Colonic mucosa (tissue), 4 donors: ENCODE measurements around the gene DNAH2. TPM values are rescaled to one million over a fixed set of nuclear protein-coding genes. Genes with fewer than 3 reads are reported as not detected.

Experiments used
- DNase-seq: peaks from one replicate; pipeline ENCODE4 v3.0.0-alpha.2; 2020
- H3K27ac ChIP-seq: fragments of 200-600 bp; one replicate; pipeline ENCODE4 v1.8.0; 2021
- H3K27me3 ChIP-seq: fragments of 200-600 bp; one replicate; pipeline ENCODE4 v1.8.0; 2021
- H3K36me3 ChIP-seq: fragments of 200-600 bp; one replicate; pipeline ENCODE4 v1.8.0; 2021
- H3K4me1 ChIP-seq: fragments of 200-600 bp; one replicate; pipeline ENCODE4 v1.8.0; 2021; ENCODE audit warnings: mild to moderate bottlenecking
- H3K4me3 ChIP-seq: fragments of 200-600 bp; one replicate; pipeline ENCODE4 v1.8.0; 2021
- H3K9ac ChIP-seq, 2 donors: one replicate each; pipeline ENCODE4 v1.7.0; 2013; ENCODE audit warnings: control low read depth in 2 of 2, low read depth in 2 of 2, low read length in 2 of 2
- H3K9me3 ChIP-seq: fragments of 200-600 bp; one replicate; pipeline ENCODE4 v1.8.0; 2021
- intact Hi-C: fragments of 100-400 bp; cut with DNase I; formaldehyde crosslinking; loops from one replicate; pipeline ENCODE4 v1.14.1; 2022
- total RNA-seq, 2 donors: library from RNA; stranded (reverse); fragmentation: NEBNext Ultra II Directional in 1 of 2; extraction: Animal tissue kit (Norgen Biotek cat#: 25700) in 1 of 2; gene quantifications; one replicate each; pipeline ENCODE4 v1.2.1, GENCODE V29; 2021
- TF ChIP-seq, protein P1 (sequence below): fragments of 200-600 bp; IDR thresholded peaks from one replicate; pipeline ENCODE4 v1.8.0; 2022; ENCODE audit warnings: antibody characterized with exemption, mild to moderate bottlenecking
- donor health status: healthy.
- donor health status: DM: no; HTN: no; CAD: no.
- donor health status: DM: no; HTN: no; CAD: no.

Gene DNAH2
- total RNA-seq, 2 donors from 2014 or later = 0.32 to 0.62 TPM

- Histone ChIP-seq H3K4me1 (peaks cover 28% of the 10 kb centered on the region), H3K4me3 (peak overlapping the region; percentile 77), H3K27me3 (no peaks in the 10 kb centered on the region), H3K9me3 (no peaks in the 10 kb centered on the region), H3K36me3 (no peaks in the 10 kb centered on the region), H3K27ac (peak overlapping the region; percentile 100), H3K9ac (peak overlapping the region; percentile 93 to 98)
- intact Hi-C loops = loop anchor here (5.0 kb wide), 1 partner anchor 88 kb away; no protein-coding TSS in a partner anchor
- TF ChIP-seq, protein P1, sequence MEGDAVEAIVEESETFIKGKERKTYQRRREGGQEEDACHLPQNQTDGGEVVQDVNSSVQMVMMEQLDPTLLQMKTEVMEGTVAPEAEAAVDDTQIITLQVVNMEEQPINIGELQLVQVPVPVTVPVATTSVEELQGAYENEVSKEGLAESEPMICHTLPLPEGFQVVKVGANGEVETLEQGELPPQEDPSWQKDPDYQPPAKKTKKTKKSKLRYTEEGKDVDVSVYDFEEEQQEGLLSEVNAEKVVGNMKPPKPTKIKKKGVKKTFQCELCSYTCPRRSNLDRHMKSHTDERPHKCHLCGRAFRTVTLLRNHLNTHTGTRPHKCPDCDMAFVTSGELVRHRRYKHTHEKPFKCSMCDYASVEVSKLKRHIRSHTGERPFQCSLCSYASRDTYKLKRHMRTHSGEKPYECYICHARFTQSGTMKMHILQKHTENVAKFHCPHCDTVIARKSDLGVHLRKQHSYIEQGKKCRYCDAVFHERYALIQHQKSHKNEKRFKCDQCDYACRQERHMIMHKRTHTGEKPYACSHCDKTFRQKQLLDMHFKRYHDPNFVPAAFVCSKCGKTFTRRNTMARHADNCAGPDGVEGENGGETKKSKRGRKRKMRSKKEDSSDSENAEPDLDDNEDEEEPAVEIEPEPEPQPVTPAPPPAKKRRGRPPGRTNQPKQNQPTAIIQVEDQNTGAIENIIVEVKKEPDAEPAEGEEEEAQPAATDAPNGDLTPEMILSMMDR = peak; percentile 67
- DNase-seq = peak; percentile 98
Observed at GRCh38 chr17:7834957-7835813, 117.6 kb downstream of the DNAH2 start.

DNA sequence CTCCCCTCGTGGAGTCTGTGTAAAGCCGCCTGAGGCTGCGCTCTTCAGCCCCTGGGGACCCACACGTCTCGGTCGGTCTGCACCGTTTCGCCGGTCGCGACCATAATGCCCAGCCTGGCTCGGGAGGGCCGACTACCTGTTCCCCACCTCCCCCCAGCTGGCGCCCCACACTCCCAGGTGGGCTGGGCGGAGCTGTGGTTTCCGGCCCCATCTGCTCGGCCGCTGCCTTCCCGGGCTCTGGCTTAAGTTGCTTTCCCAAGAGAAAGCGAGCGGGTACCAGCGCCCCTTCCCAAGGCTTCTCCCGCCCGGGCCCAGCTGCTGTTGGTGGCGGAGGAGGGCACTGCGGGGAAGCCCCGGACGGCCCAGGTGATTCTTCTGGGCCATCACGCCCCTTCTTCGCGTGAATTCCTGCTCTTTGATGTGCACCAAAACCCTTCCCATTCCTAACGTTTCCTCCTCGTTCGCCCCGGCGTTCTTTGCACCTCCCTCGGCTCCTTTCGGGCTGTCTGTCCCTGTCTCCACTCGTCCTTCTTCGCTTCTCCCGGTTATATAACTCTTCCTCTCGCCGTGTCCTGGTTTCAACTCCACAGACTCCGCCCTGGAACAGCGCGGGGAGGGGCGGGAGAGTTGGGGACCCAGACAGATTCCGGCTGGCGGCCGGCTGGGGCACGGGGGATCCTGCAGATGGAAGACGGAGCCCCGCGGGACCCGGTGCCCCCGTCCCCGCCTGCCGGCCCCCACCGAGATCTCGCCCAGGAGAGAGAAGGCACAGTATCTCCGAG lies 118.5 kb downstream of the DNAH2 start:
- Histone ChIP-seq H3K4me3 (peak overlapping the region; percentile 77), H3K9me3 (no peaks in the 10 kb centered on the region), H3K36me3 (no peaks in the 10 kb centered on the region), H3K27ac (peak overlapping the region; percentile 100), H3K27me3 (no peaks in the 10 kb centered on the region), H3K9ac (peak overlapping the region; percentile 93 to 98), H3K4me1 (peaks cover 36% of the 10 kb centered on the region)
- peak; percentile 85 for DNase-seq
- intact Hi-C loops = no loop called here
- TF ChIP-seq, protein P1 = no peak

DNA sequence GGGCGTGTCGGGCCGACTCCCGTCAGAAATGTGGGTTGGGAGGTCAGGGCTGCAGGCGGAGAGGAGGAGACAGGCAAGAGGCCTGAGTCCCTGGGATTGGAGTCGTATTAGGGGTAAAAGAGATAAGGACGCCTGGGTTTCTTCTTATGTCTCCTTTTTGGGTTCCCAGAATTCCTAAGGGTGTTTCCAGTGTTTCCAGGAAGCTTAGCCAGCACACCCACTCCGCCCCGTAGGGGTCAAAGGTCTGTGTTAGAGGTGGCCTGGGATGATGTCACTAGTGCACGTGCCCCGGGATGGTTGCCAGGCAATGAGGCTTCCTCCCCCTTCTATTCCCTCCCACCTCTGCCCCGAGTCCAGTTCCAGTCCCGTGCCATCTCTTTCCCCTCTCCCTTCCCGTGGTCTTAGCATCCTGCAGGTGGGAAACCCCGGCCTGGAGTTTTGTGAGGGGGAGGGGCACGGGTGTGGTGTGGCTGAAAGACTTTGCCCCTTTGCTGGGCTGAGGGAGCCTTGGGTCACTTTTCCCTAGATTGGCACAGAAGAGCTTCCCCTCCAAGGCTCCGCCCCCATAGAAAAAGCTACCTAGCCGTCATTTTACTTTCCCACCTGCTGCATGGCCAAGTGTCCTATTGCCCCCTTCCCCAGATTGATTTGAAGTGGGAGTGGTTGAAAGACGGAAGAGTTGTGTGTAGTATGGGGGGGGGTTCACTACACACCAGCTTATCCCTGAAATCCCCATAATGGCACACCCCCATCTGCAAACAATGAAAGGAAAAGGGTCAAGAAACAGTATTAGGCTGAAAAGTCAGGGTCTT lies 119.3 kb downstream of the DNAH2 start:
- intact Hi-C loops = no loop called here

DNA sequence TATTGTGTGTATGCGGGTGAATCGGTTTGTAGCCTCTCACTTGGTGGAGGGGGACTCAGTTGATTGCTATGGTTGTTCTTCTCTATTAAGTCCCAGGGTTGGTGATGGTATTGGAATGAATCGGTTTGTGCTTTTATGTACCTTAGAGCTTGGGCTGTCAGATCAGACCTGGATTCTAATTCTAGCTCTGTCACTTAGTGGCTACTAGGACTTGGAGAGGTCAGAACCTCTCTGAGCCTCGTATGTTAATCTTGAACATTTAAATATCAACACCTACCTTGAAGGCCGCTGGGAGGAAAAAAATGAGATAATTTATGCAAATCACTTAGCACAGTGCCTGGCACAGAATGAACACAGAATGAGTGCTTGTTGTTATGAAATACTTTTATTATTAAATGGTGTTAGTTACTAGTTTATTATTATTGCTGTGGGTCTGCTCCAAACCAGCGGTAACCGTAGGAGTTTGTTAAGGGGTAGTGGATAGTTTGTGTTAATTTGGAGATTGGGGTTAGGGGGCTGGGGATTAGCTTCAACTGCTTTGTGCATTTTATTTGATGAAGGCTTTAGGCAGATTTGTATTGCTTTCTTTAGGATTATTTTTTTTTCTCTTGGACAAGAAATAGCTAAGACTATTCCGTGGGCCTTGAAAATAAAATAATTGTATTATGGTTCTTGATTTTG lies 120.0 kb downstream of the DNAH2 start:
- Histone ChIP-seq H3K27ac (peak overlapping the region; percentile 100), H3K9me3 (no peaks in the 10 kb centered on the region), H3K4me1 (peaks cover 38% of the 10 kb centered on the region), H3K36me3 (no peaks in the 10 kb centered on the region), H3K4me3 (peak overlapping the region; percentile 77), H3K9ac (peak overlapping the region; percentile 38 to 98), H3K27me3 (no peaks in the 10 kb centered on the region)
- TF ChIP-seq, protein P1 = no peak
- intact Hi-C loops = no loop called here
- DNase-seq = no peak

More for the DNA sequence above, 119.3 kb downstream of the DNAH2 start:
- DNase-seq = peak; percentile 99
- peak overlapping the region; percentile 77 for H3K4me3 ChIP-seq
- peaks cover 38% of the 10 kb centered on the region for H3K4me1 ChIP-seq
- peak overlapping the region; percentile 93 to 98 for H3K9ac ChIP-seq
- no peaks in the 10 kb centered on the region for H3K36me3 ChIP-seq
- TF ChIP-seq, protein P1 = no peak
- no peaks in the 10 kb centered on the region for H3K9me3 ChIP-seq
- peak overlapping the region; percentile 100 for H3K27ac ChIP-seq
- no peaks in the 10 kb centered on the region for H3K27me3 ChIP-seq
